Measurements from ENCODE around the gene ZMIZ1.
A peak's percentile ranks its signal among the peaks of the same experiment; 100 is the strongest.

The ZMIZ1 gene

DNA sequence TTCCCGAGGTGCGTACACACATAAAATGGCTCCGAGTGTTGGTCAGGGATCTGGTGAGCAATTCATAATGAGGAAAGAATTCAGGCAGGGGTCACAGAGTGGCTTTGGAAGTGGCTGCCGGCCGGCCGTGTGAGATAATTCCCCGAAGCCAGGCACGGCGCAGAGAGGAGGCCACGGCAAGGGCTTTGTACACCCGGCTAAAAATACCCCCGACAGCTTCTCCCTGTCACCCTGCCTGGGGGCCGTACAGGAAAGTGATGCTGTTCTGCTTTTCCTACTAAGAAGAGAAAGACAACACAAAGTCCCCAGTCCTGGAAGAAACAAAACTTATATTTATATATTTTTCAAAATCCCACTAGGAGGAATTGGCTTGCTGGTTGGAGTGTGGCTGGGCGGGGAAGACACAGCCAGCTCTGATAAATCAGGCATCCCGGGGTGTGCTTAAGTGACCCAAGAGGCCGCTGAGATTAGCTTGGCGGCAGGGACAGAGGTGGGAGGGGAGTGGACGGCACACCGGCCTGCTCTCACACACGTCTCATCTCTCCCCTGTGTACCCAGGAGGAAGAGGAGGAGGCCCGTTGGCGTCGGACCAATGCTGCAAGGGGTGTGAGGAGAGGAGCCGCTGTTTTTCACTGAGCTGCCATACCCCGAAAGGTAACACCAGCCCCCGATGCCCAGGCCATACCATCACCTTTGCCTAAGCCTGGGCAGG is 70.5 kb downstream of the ZMIZ1 start:
- Histone ChIP-seq H3K27me3 (replicated peaks; ENCODE audit: control insufficient read depth, insufficient read depth, low read length) (no peaks in the 10 kb centered on the region; the same call in 1 of the 2 replicates), H3K4me3 (replicated peaks; ENCODE audit: low read depth, low read length) (no peak overlapping the region), H3K36me3 (ENCODE audit: control insufficient read depth, insufficient read depth, low read length) (no peaks in the 10 kb centered on the region; the same call in 1 of the 2 replicates)
- no peak for DNase-seq (ENCODE audit: extremely low read depth, insufficient read length)
- TF ChIP-seq, protein P1, sequence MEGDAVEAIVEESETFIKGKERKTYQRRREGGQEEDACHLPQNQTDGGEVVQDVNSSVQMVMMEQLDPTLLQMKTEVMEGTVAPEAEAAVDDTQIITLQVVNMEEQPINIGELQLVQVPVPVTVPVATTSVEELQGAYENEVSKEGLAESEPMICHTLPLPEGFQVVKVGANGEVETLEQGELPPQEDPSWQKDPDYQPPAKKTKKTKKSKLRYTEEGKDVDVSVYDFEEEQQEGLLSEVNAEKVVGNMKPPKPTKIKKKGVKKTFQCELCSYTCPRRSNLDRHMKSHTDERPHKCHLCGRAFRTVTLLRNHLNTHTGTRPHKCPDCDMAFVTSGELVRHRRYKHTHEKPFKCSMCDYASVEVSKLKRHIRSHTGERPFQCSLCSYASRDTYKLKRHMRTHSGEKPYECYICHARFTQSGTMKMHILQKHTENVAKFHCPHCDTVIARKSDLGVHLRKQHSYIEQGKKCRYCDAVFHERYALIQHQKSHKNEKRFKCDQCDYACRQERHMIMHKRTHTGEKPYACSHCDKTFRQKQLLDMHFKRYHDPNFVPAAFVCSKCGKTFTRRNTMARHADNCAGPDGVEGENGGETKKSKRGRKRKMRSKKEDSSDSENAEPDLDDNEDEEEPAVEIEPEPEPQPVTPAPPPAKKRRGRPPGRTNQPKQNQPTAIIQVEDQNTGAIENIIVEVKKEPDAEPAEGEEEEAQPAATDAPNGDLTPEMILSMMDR (IDR thresholded peaks at IDR 0.05; ENCODE audit: insufficient read depth, low read length, poor library complexity, severe bottlenecking) = no peak

DNA sequence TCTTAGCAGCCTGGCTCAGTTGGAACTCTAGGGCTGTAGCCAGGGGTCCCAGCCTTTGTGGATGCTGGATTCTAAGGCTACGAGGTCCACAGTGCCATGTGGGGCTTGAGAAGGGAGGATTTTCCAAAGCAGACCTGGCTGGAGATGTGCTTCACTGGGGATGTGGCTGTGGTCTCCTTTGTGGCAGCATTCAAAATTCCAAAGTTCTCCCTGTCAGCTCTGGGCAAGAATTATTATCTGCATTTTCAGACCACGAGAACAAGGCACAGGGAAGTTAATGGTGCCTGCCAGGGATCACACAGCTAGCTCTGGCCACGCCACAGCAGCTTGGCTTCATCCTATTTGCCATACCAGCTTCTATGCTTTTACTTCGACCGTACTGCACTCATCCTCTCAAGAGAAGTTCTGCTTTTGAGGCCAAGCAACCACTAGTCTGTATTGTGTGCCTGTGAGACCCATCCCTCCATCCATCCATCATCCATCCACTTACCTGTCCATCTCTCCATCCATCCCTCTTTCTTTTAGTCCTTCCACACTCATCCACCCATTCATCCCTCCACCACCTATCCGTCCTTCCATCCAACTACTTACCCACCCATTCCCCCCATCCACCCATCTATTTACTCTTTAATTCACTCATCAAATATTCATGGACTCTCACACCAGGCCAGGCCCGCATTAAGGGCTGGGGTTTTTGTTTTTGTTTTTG is 71.5 kb downstream of the ZMIZ1 start:
- Histone ChIP-seq H3K27me3 (replicated peaks; ENCODE audit: control insufficient read depth, insufficient read depth, low read length) (no peaks in the 10 kb centered on the region; the same call in 1 of the 2 replicates), H3K36me3 (ENCODE audit: control insufficient read depth, insufficient read depth, low read length) (no peaks in the 10 kb centered on the region; the same call in 1 of the 2 replicates), H3K4me3 (replicated peaks; ENCODE audit: low read depth, low read length) (no peak overlapping the region)
- no peak for DNase-seq (ENCODE audit: extremely low read depth, insufficient read length)
- TF ChIP-seq, protein P1 (IDR thresholded peaks at IDR 0.05; ENCODE audit: insufficient read depth, low read length, poor library complexity, severe bottlenecking) = no peak

DNA sequence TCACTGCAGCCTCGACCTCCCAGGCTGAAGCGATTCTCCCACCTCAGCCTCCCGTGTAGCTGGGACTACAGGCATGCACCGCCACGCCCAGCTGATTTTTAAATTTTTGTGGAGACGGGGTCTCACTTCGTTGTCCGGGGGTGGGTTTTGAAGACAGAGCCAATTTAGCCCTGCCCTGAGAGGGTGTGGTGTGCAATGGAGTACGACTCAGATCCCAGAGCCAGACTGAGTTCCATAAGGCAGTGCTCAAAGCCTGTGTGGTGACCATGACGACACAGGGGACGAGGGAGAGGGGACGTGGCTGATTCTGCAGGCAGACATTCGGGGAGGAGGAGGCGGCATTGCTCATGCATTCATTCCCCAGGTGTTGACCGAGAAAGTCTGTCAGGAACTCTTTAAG is 72.1 kb downstream of the ZMIZ1 start:
- DNase-seq (ENCODE audit: extremely low read depth, insufficient read length) = no peak
- Histone ChIP-seq H3K4me3 (replicated peaks; ENCODE audit: low read depth, low read length) (no peak overlapping the region), H3K36me3 (ENCODE audit: control insufficient read depth, insufficient read depth, low read length) (no peaks in the 10 kb centered on the region; the same call in 1 of the 2 replicates), H3K27me3 (replicated peaks; ENCODE audit: control insufficient read depth, insufficient read depth, low read length) (no peaks in the 10 kb centered on the region; the same call in 1 of the 2 replicates)
- TF ChIP-seq, protein P1 (IDR thresholded peaks at IDR 0.05; ENCODE audit: insufficient read depth, low read length, poor library complexity, severe bottlenecking) = no peak

DNA sequence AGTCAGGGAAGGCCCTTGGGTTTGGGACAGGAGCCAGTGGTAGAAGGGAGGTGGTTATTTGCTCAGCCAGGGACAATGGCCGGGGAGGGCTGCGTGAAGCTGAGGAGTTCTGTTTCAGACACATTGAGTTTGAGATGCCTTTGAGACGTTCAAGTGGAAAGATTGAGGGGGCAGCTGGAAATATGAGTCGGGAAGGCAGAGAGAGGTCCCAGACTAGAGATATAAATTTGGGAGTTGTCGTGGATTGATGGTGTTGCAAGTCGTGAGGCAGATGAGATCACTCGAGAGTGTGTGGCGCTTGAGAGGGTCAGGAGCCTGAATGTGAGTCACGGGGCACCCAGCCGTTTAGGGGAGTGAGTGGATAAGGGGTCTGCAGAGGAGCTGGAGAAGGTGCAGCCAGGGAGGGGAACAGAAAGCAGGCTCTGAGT is 73.3 kb downstream of the ZMIZ1 start:
- no peaks in the 10 kb centered on the region; the same call in 1 of the 2 replicates for H3K36me3 ChIP-seq (ENCODE audit: control insufficient read depth, insufficient read depth, low read length)
- TF ChIP-seq, protein P1 (IDR thresholded peaks at IDR 0.05; ENCODE audit: insufficient read depth, low read length, poor library complexity, severe bottlenecking) = no peak
- H3K4me3 ChIP-seq (replicated peaks; ENCODE audit: low read depth, low read length) = no peak overlapping the region
- no peaks in the 10 kb centered on the region; the same call in 1 of the 2 replicates for H3K27me3 ChIP-seq (replicated peaks; ENCODE audit: control insufficient read depth, insufficient read depth, low read length)
- no peak for DNase-seq (ENCODE audit: extremely low read depth, insufficient read length)

DNA sequence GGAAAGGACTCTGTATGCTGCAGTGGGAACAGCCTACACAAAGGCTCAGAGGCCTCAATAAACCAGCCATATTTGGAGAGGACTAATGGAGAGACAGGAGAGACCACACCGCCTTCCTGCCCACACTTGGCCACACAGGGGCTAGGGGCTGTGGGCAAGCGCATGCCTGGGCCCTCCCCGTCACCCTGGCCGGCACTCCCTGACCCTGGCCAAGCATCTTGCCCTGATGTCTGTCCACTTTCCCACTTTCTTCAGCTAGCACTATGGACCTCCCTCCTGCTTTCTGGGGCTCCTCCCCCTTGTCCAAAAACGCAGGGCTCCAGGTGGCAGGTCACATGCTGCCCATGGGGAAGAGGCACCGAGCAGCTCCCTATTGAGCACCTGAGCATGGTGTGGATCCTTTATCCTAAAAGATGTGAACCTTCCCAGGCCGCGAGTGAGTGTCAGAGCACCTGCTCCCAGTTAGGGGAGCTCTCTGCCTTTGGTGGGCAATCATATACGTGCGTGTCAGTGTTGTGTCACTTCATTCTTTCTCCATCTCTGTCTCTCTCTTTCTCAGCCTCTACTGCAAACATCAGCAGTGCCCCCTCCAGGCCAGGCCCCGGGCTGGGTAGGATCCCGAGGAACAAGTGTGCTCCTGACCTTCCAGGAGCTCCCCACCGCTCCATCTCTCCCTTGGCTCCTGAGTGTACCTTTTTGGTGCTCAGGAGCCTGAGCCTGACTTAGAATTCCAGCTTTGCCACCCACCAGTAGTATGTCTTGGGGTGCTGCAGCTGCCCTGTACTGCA is 74.0 kb downstream of the ZMIZ1 start:
- Histone ChIP-seq H3K27me3 (replicated peaks; ENCODE audit: control insufficient read depth, insufficient read depth, low read length) (no peaks in the 10 kb centered on the region; the same call in 1 of the 2 replicates), H3K36me3 (ENCODE audit: control insufficient read depth, insufficient read depth, low read length) (no peaks in the 10 kb centered on the region; the same call in 1 of the 2 replicates), H3K4me3 (replicated peaks; ENCODE audit: low read depth, low read length) (no peak overlapping the region)
- no peak for DNase-seq (ENCODE audit: extremely low read depth, insufficient read length)
- TF ChIP-seq, protein P1 (IDR thresholded peaks at IDR 0.05; ENCODE audit: insufficient read depth, low read length, poor library complexity, severe bottlenecking) = peak; percentile 31
